Chondrocyte (in vitro differentiated cells): ENCODE measurements around the gene GJD2. TPM values are rescaled to one million over a fixed set of nuclear protein-coding genes. Genes with fewer than 3 reads are reported as not detected.

ENCODE experiments used
- DNase-seq: peaks from one replicate; pipeline ENCODE4 v3.0.0; 2021; ENCODE audit warnings: mixed read lengths, low spot score
- H3K27ac Mint-ChIP-seq: one replicate; pipeline ENCODE4 v1.8.0; 2021; ENCODE audit warnings: mild to moderate bottlenecking, moderate library complexity, mixed read lengths; ENCODE audit not compliant: unreplicated experiment
- H3K27me3 Mint-ChIP-seq: 2 replicates; pipeline ENCODE4 v1.8.0; 2021; ENCODE audit warnings: low read depth, mixed read lengths
- H3K36me3 Mint-ChIP-seq: 2 replicates; pipeline ENCODE4 v1.8.0; 2021; ENCODE audit warnings: low read depth, mixed read lengths
- H3K4me1 Mint-ChIP-seq: 2 replicates; pipeline ENCODE4 v1.8.0; 2021; ENCODE audit warnings: low read depth, mild to moderate bottlenecking, mixed read lengths
- H3K4me3 Mint-ChIP-seq: one replicate; pipeline ENCODE4 v1.8.0; 2021; ENCODE audit warnings: mild to moderate bottlenecking, moderate library complexity, mixed read lengths; ENCODE audit not compliant: unreplicated experiment
- H3K9me3 Mint-ChIP-seq: 2 replicates; pipeline ENCODE4 v1.8.0; 2021; ENCODE audit warnings: low read depth, mixed read lengths
- CTCF ChIP-seq: fragments of 200-600 bp; sonication (generic); IDR thresholded peaks from 2 replicates; pipeline ENCODE4 v1.5.0; 2021; ENCODE audit warnings: antibody characterized with exemption, mild to moderate bottlenecking, moderate library complexity
- long read RNA-seq: library from polyadenylated mRNA; stranded (forward); transcript quantifications from one replicate; pipeline ENCODE4 v2.0.0, GENCODE V29; 2021
- total RNA-seq: library from RNA; stranded (reverse); gene quantifications from 3 replicates; pipeline ENCODE4 v1.2.1, GENCODE V29; 2021

Gene GJD2
- not detected in 3 replicates for total RNA-seq
- long read RNA-seq: 0 reads

DNA sequence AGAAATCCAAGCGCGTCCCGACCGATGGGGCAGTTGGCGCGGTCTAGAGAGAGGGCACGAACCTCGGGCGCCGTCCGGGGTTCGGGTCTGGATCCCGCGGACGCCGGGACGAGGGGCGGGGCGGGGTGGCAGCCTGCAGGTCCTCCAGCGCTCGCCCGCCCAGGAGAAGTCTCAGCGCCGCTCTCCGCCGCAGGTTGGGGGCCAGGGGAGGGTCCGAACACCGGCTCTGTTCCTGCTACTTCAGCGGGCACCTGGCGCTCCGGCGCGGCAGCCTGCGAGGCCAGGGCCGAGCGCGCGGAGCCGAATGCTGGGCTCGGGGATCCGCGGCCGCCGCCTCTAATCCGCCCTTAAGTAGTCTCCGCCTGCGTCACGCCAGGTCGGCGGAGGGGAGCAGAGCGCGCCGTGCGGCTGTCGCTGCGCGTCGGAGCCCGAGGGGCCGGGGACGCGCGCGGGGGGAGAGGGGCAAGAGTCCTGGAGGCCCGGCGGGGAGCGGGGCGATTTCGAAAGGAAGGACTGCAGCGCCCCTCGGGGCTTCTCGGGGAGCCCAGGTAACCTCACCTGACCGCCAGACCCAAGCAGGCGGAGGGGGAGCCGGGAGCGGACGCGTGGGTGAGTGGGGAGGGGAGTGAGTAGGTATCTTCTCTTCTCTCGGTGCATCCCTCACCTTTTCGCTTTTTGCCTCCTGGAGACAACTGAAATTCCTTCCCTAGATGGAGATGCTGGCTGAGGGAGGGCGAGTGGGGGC, at the start of gene GJD2:
Gene GJD2, minus strand, starts transcription at position 325 of the 745 bp plus-strand sequence. CDS start 510 bp downstream, outside the sequence.
- Mint-ChIP-seq H3K4me3 (peak within 1 kb of the TSS; percentile 33), H3K27ac (no peak within 1 kb of the TSS), H3K9me3 (no peaks in the 10 kb centered on the region), H3K36me3 (no peaks in the 10 kb centered on the region), H3K4me1 (peaks cover 5% of the 10 kb centered on the region), H3K27me3 (peaks cover 62% of the 10 kb centered on the region)
- DNase-seq: no peak
- no peak for TF ChIP-seq CTCF

DNA sequence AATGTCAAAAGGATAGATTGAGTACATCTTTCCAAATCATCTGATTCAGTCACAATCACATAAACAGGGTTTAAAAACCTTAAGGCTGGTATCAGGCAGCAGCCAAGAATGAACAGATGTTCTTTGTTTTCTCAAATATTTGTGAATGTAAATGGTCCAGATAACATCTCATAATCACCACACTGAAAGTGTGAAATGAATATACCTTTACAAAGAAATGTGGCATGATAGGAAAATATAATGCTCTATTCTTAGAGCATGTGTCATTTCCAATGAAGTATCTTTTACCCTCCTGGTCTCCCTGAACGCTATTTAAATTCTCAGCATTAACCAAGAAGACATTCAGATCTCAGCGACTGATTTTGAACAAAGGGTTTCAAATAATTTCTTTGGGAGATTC, 49.3 kb upstream of the GJD2 start:
- peaks cover 16% of the 10 kb centered on the region for H3K4me1 Mint-ChIP-seq
- no peaks in the 10 kb centered on the region for H3K36me3 Mint-ChIP-seq
- no peak overlapping the region for H3K27ac Mint-ChIP-seq

GRCh38 chr15:34802803-34803750, 48.3 kb upstream of the GJD2 start:
- TF ChIP-seq CTCF: no peak
- H3K9me3 Mint-ChIP-seq: no peaks in the 10 kb centered on the region
- H3K27ac Mint-ChIP-seq: no peak overlapping the region
- H3K36me3 Mint-ChIP-seq: no peaks in the 10 kb centered on the region
- no peak for DNase-seq
- peaks cover 21% of the 10 kb centered on the region for H3K4me1 Mint-ChIP-seq
- no peak overlapping the region for H3K4me3 Mint-ChIP-seq
- no peaks in the 10 kb centered on the region for H3K27me3 Mint-ChIP-seq

More for the DNA sequence above, 49.3 kb upstream of the GJD2 start:
- H3K9me3 Mint-ChIP-seq: no peaks in the 10 kb centered on the region
- no peak overlapping the region for H3K4me3 Mint-ChIP-seq
- DNase-seq: no peak
- no peak for TF ChIP-seq CTCF
- H3K27me3 Mint-ChIP-seq: no peaks in the 10 kb centered on the region

GRCh38 chr15:34802371-34802770, 47.6 kb upstream of the GJD2 start:
- Mint-ChIP-seq H3K9me3 (no peaks in the 10 kb centered on the region), H3K4me1 (peaks cover 23% of the 10 kb centered on the region), H3K36me3 (no peaks in the 10 kb centered on the region), H3K27me3 (no peaks in the 10 kb centered on the region), H3K27ac (no peak overlapping the region), H3K4me3 (no peak overlapping the region)
- no peak for DNase-seq
- no peak for TF ChIP-seq CTCF
